Breast epithelium (tissue), 3 donors: ENCODE results near the gene CAPN11.

Experiments used
- POLR2A ChIP-seq: fragments of 450-650 bp; IDR thresholded peaks from one replicate; pipeline ENCODE4 v1.6.1; 2016; ENCODE audit warnings: antibody characterized with exemption, mild to moderate bottlenecking, moderate library complexity
- TF ChIP-seq, protein P1 (sequence below), 3 donors: fragments of 450-650 bp; IDR thresholded peaks; one replicate each; pipeline ENCODE4 v1.5.1; 2016 to 2017; ENCODE audit warnings: antibody characterized with exemption in 3 of 3, mild to moderate bottlenecking in 3 of 3, moderate library complexity in 3 of 3

DNA sequence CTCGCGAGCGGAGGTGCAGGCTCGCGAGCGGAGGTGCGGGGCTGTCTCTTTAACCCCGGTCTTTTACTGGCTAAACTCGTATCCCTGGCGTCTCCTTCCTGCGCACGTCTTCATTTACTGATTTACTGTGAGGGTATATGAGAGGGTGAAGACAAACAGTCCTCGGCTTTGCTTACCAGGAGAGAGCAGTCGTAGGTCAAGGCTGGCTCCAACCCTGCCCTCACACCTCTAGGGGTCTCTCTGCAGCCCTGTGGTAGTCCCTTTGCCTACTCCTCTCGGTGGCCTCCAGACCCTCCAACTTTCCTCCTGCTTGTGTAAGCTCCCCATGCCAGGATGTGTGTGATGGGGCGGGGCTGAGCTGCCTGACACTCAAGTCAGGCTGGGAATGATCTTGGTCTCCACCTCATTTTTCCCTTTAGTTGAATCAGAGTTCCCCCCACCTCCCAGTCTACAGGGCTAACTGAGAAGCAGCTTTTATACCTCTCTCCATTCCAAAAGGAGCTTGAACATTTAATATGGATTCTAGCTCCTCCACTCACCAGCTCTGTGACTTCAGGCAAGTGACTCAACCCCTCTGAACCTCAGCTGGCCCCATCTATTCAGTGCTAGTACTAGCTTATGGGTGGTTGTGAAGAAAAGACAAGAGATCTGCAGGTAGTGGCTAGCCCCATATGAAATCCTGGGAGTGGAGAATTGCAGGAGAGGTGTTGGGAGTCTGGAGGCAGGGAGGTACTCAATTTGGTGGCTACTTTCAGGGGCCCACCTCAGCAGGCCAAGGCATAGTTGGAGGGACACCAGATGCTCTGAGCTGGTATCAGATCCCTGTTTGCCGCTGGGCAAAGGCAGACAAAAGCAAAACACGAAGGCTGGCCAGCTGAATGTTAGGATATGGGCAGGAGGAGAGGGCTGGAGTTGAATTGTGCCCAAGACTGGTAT lies 65.7 kb downstream of the CAPN11 start:
- TF ChIP-seq POLR2A: no peak
- TF ChIP-seq, protein P1, sequence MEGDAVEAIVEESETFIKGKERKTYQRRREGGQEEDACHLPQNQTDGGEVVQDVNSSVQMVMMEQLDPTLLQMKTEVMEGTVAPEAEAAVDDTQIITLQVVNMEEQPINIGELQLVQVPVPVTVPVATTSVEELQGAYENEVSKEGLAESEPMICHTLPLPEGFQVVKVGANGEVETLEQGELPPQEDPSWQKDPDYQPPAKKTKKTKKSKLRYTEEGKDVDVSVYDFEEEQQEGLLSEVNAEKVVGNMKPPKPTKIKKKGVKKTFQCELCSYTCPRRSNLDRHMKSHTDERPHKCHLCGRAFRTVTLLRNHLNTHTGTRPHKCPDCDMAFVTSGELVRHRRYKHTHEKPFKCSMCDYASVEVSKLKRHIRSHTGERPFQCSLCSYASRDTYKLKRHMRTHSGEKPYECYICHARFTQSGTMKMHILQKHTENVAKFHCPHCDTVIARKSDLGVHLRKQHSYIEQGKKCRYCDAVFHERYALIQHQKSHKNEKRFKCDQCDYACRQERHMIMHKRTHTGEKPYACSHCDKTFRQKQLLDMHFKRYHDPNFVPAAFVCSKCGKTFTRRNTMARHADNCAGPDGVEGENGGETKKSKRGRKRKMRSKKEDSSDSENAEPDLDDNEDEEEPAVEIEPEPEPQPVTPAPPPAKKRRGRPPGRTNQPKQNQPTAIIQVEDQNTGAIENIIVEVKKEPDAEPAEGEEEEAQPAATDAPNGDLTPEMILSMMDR (IDR thresholded peaks at IDR 0.05): no peak
